Measurements from ENCODE around the gene UCHL5.

DNA sequence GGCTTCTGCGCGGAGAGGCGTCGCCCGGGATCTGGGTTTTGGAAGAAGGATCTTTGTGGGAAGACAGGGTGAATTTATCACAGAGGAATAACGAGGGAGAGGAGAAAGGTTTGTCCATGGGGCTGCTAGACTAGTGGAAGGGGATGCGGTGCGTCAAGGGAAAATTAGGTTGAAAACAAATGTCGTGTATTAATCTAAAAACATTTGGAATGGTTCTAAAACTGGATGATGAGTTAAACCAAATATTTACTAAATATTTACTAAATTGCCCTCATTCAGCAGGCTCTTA lies 899 bp upstream of the UCHL5 start:
- TF ChIP-seq, protein P1, sequence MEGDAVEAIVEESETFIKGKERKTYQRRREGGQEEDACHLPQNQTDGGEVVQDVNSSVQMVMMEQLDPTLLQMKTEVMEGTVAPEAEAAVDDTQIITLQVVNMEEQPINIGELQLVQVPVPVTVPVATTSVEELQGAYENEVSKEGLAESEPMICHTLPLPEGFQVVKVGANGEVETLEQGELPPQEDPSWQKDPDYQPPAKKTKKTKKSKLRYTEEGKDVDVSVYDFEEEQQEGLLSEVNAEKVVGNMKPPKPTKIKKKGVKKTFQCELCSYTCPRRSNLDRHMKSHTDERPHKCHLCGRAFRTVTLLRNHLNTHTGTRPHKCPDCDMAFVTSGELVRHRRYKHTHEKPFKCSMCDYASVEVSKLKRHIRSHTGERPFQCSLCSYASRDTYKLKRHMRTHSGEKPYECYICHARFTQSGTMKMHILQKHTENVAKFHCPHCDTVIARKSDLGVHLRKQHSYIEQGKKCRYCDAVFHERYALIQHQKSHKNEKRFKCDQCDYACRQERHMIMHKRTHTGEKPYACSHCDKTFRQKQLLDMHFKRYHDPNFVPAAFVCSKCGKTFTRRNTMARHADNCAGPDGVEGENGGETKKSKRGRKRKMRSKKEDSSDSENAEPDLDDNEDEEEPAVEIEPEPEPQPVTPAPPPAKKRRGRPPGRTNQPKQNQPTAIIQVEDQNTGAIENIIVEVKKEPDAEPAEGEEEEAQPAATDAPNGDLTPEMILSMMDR (IDR thresholded peaks at IDR 0.05) = no peak
- no peak for TF ChIP-seq POLR2A (IDR thresholded peaks at IDR 0.05)
